ENCODE results near the gene HTR5A. TPM values are rescaled to one million over a fixed set of nuclear protein-coding genes. Genes with fewer than 3 reads are reported as not detected.

HTR5A gene
- total RNA-seq, 1 donor from 2014 or later = not detected

DNA sequence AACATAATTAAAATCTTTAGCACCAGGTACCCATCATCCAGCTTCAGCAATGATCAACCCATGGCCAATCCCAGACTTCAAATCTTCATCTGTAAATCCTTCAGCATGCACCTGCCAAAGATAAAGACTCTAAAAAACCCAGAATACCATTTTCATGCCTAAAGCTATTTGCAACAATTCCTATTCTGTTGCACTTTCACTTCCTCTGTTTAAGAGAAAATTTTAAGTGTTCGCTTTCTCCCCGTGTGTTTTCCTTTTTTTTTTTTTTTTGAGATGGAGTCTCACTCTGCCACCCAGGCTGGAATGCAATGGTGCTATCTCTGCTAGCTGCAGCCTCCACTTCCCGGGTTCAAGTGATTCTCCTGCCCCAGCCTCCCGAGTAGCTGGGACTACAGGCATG lies 31.8 kb upstream of the HTR5A start:
- TF ChIP-seq, protein P1, sequence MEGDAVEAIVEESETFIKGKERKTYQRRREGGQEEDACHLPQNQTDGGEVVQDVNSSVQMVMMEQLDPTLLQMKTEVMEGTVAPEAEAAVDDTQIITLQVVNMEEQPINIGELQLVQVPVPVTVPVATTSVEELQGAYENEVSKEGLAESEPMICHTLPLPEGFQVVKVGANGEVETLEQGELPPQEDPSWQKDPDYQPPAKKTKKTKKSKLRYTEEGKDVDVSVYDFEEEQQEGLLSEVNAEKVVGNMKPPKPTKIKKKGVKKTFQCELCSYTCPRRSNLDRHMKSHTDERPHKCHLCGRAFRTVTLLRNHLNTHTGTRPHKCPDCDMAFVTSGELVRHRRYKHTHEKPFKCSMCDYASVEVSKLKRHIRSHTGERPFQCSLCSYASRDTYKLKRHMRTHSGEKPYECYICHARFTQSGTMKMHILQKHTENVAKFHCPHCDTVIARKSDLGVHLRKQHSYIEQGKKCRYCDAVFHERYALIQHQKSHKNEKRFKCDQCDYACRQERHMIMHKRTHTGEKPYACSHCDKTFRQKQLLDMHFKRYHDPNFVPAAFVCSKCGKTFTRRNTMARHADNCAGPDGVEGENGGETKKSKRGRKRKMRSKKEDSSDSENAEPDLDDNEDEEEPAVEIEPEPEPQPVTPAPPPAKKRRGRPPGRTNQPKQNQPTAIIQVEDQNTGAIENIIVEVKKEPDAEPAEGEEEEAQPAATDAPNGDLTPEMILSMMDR (IDR thresholded peaks at IDR 0.05) = no peak

DNA sequence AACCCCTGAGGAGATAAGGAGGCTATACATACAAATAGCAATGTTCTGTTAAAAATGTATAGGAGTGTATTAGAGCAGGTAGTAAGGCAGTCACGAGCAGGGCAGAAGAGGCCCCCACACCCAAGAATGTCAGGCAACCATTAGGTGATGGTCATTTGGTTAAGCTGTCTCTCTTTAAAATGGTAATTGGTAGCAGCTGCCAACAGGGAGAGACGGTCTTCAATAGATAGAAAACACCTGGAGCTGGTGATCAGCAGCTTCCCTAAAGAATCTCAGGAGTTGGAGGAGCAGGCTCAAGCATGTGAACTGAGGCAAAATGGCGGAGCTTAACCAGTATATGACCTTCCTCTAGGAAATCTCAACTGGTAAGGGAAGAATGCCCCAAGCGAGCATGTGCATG lies 26.4 kb upstream of the HTR5A start:
- DNase-seq (no peak), ATAC-seq (no peak)
- Histone ChIP-seq H3K27me3 (ENCODE audit: low read depth) (peaks cover 16% of the 10 kb centered on the region), H3K27ac (no peak overlapping the region), H3K4me3 (no peak overlapping the region), H3K4me1 (no peaks in the 10 kb centered on the region), H3K9me3 (no peaks in the 10 kb centered on the region), H3K36me3 (no peaks in the 10 kb centered on the region)
- intact Hi-C loops (cut with DNase I) = no loop called here
- TF ChIP-seq, protein P1 (IDR thresholded peaks at IDR 0.05) = no peak

More for the DNA sequence above, 31.8 kb upstream of the HTR5A start:
- Histone ChIP-seq H3K4me1 (no peaks in the 10 kb centered on the region), H3K9me3 (no peaks in the 10 kb centered on the region), H3K4me3 (no peak overlapping the region), H3K27me3 (ENCODE audit: low read depth) (peaks cover 16% of the 10 kb centered on the region), H3K36me3 (no peaks in the 10 kb centered on the region), H3K27ac (no peak overlapping the region)
- ATAC-seq (no peak), DNase-seq (no peak)
- intact Hi-C loops (cut with DNase I) = no loop called here

DNA sequence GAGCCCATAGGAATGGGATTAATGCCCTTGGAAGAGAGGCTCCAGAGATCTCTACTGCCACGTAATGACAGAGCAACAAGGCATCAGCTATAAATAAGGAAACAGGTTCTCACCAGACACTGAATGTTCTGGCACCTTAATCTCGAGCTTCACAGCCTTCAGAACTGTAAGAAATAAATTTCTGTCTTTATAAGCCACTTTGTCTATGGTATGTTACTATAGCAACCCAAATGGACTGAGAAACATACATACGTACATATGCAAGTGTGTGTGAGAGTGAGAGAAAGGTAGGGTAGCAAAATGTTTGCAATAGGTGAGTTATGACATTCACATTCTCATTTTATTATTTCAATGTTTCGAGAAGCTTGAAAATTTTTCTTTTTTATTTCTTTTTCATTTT lies 22.1 kb upstream of the HTR5A start:
- intact Hi-C loops (cut with DNase I) = no loop called here

DNA sequence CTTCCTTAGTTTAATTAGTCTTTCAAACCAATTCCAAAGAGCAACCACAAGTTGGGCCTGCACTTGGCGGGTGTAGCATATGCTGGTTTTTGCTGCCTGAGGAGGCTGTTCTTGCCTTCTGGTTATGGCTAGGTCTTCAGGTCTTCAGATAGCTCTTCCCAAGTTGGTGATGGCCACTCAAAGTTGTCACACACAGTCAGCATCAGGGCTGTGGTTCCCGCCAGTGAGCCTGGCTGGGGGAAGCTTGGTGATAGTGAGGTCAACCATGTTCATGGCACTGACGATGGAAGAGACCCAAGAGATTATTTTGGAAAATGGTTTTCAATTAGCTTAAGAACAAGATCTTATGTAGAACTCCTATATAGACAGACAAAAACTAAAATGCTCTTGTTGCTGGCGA lies 18.8 kb upstream of the HTR5A start:
- H3K36me3 ChIP-seq = no peaks in the 10 kb centered on the region
- ATAC-seq (no peak), DNase-seq (no peak)
- no peaks in the 10 kb centered on the region for H3K9me3 ChIP-seq
- no peaks in the 10 kb centered on the region for H3K27me3 ChIP-seq (ENCODE audit: low read depth)
- no peak overlapping the region for H3K4me3 ChIP-seq
- TF ChIP-seq, protein P1 (IDR thresholded peaks at IDR 0.05) = no peak
- intact Hi-C loops (cut with DNase I) = no loop called here
- H3K27ac ChIP-seq = no peak overlapping the region
- H3K4me1 ChIP-seq = no peaks in the 10 kb centered on the region

More for the DNA sequence above, 22.1 kb upstream of the HTR5A start:
- no peaks in the 10 kb centered on the region for H3K4me1 ChIP-seq
- H3K27ac ChIP-seq = no peak overlapping the region
- DNase-seq = no peak
- peaks cover 2% of the 10 kb centered on the region for H3K27me3 ChIP-seq (ENCODE audit: low read depth)
- H3K4me3 ChIP-seq = no peak overlapping the region
- H3K36me3 ChIP-seq = no peaks in the 10 kb centered on the region
- TF ChIP-seq, protein P1 (IDR thresholded peaks at IDR 0.05) = no peak
- no peaks in the 10 kb centered on the region for H3K9me3 ChIP-seq
- no peak for ATAC-seq

DNA sequence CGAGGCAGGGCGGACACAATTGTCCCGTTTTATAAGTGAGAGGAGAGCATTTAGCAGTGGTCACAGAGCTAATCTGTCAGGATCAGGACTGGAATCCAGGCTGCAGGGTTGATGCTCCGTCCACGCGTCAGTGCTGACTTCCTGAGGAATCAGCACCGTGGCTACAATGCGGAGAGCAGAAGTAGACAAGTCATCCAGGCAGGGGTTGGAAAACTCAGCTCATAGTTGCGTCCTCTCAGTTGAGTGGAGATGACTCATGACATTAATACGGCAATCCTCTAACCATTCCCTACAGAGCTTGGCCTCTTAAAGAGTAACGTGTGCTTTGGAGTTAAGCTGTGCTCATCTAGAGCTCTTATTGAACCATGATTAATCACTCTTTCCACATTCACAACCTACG lies 17.1 kb upstream of the HTR5A start:
- no peak for ATAC-seq
- H3K9me3 ChIP-seq = no peaks in the 10 kb centered on the region
- H3K4me1 ChIP-seq = no peaks in the 10 kb centered on the region
- intact Hi-C loops (cut with DNase I) = no loop called here
- no peak for DNase-seq
- no peaks in the 10 kb centered on the region for H3K36me3 ChIP-seq
- H3K4me3 ChIP-seq = no peak overlapping the region
- no peaks in the 10 kb centered on the region for H3K27me3 ChIP-seq (ENCODE audit: low read depth)
- TF ChIP-seq, protein P1 (IDR thresholded peaks at IDR 0.05) = no peak
- no peak overlapping the region for H3K27ac ChIP-seq

DNA sequence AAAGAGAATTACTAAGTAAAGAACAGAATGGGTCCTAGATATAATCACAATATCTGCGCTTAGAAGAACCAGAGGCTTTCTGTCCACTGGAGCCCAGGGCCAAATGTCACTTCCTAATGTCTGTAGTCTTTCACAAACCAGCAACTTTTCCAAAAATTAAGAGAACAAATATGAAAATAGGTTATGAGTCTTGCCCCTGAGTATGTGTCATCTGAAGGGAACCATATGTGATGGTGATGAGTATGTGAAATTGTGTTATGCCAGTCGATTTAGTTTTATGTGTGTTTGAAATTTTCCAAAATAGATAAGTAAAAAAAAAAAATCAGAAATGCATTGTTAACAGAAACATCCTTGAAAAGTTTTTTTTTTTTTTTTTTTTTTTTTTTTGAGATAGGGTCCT lies 15.4 kb upstream of the HTR5A start:
- Histone ChIP-seq H3K4me3 (no peak overlapping the region), H3K36me3 (no peaks in the 10 kb centered on the region), H3K27me3 (ENCODE audit: low read depth) (no peaks in the 10 kb centered on the region), H3K27ac (no peak overlapping the region), H3K9me3 (no peaks in the 10 kb centered on the region), H3K4me1 (no peaks in the 10 kb centered on the region)
- ATAC-seq (no peak), DNase-seq (no peak)
- intact Hi-C loops (cut with DNase I) = no loop called here
- TF ChIP-seq, protein P1 (IDR thresholded peaks at IDR 0.05) = no peak
